Esophagus squamous epithelium (tissue), 4 donors: ENCODE data around the gene TBX5.

ENCODE experiments used
- POLR2A ChIP-seq, 4 donors: fragments of 450-650 bp; IDR thresholded peaks; one replicate each; pipeline ENCODE4 v1.6.1; 2017; ENCODE audit warnings: antibody characterized with exemption in 4 of 4, mild to moderate bottlenecking in 4 of 4, moderate library complexity in 3 of 4
- TF ChIP-seq, protein P1 (sequence below), 6 experiments: fragments of 450-650 bp in 4 of 6; fragments of 200-600 bp in 2 of 6; sonication (generic) in 2 of 6; IDR thresholded peaks; one replicate each; pipeline ENCODE4 v1.5.1; 2016 to 2019; ENCODE audit warnings: antibody characterized with exemption in 6 of 6, mild to moderate bottlenecking in 4 of 6, moderate library complexity in 4 of 6

- TF ChIP-seq, protein P1, sequence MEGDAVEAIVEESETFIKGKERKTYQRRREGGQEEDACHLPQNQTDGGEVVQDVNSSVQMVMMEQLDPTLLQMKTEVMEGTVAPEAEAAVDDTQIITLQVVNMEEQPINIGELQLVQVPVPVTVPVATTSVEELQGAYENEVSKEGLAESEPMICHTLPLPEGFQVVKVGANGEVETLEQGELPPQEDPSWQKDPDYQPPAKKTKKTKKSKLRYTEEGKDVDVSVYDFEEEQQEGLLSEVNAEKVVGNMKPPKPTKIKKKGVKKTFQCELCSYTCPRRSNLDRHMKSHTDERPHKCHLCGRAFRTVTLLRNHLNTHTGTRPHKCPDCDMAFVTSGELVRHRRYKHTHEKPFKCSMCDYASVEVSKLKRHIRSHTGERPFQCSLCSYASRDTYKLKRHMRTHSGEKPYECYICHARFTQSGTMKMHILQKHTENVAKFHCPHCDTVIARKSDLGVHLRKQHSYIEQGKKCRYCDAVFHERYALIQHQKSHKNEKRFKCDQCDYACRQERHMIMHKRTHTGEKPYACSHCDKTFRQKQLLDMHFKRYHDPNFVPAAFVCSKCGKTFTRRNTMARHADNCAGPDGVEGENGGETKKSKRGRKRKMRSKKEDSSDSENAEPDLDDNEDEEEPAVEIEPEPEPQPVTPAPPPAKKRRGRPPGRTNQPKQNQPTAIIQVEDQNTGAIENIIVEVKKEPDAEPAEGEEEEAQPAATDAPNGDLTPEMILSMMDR (IDR thresholded peaks at IDR 0.05) = no peak
- no peak for TF ChIP-seq POLR2A (IDR thresholded peaks at IDR 0.05)
Measured at GRCh38 chr12:114447274-114447716, 41.4 kb upstream of the TBX5 start.
